Hepatocyte (in vitro differentiated cells): ENCODE measurements around the gene GALNT17. TPM values are rescaled to one million over a fixed set of nuclear protein-coding genes. Genes with fewer than 3 reads are reported as not detected.

Source experiments
- DNase-seq: peaks from one replicate; pipeline ENCODE4 v3.0.0-alpha.2; 2016; ENCODE audit warnings: low spot score
- H2AFZ ChIP-seq: fragments of 200-600 bp; sonication (generic); 2 replicates; pipeline ENCODE4 v1.6.0; 2016; ENCODE audit warnings: antibody characterized with exemption, mild to moderate bottlenecking
- H3K27ac ChIP-seq: fragments of 200-600 bp; sonication (generic); 2 replicates; pipeline ENCODE4 v1.5.1; 2016; ENCODE audit warnings: mild to moderate bottlenecking
- H3K27me3 ChIP-seq: fragments of 200-600 bp; sonication (generic); 2 replicates; pipeline ENCODE4 v1.6.1; 2016
- H3K36me3 ChIP-seq: fragments of 200-600 bp; sonication (generic); replicated peaks from 2 replicates; pipeline ENCODE4 v1.5.1; 2016; ENCODE audit warnings: low read depth; ENCODE audit not compliant: insufficient read depth
- H3K4me1 ChIP-seq: fragments of 200-600 bp; sonication (generic); 2 replicates; pipeline ENCODE4 v1.5.1; 2016; ENCODE audit warnings: mild to moderate bottlenecking, moderate library complexity; ENCODE audit not compliant: insufficient read depth
- H3K4me2 ChIP-seq: fragments of 200-600 bp; sonication (generic); 2 replicates; pipeline ENCODE4 v1.6.0; 2016
- H3K4me3 ChIP-seq: fragments of 200-600 bp; sonication (generic); 2 replicates; pipeline ENCODE4 v1.5.1; 2016; ENCODE audit warnings: mild to moderate bottlenecking
- H3K79me2 ChIP-seq: fragments of 200-600 bp; sonication (generic); 2 replicates; pipeline ENCODE4 v1.6.0; 2017; ENCODE audit warnings: mild to moderate bottlenecking
- H3K9me2 ChIP-seq: fragments of 200-600 bp; sonication (generic); replicated peaks from 2 replicates; pipeline ENCODE4 v1.6.0; 2017; ENCODE audit warnings: mild to moderate bottlenecking; ENCODE audit not compliant: insufficient read depth
- H3K9me3 ChIP-seq: fragments of 200-600 bp; sonication (generic); 2 replicates; pipeline ENCODE4 v1.5.1; 2016; ENCODE audit warnings: low read depth, mild to moderate bottlenecking
- H4K20me1 ChIP-seq: fragments of 200-600 bp; sonication (generic); 2 replicates; pipeline ENCODE4 v1.6.0; 2016; ENCODE audit warnings: mild to moderate bottlenecking; ENCODE audit not compliant: insufficient read depth, poor library complexity, severe bottlenecking
- EZH2 ChIP-seq: fragments of 200-600 bp; sonication (generic); IDR thresholded peaks from 2 replicates; pipeline ENCODE4 v1.6.1; 2016; ENCODE audit warnings: antibody characterized with exemption, mild to moderate bottlenecking, borderline replicate concordance
- EZH2phosphoT487 ChIP-seq: fragments of 200-600 bp; sonication (generic); IDR thresholded peaks from one replicate; pipeline ENCODE4 v1.6.1; 2018; ENCODE audit warnings: antibody characterized with exemption, mild to moderate bottlenecking, low read depth, moderate library complexity; ENCODE audit not compliant: unreplicated experiment, severe bottlenecking
- WGBS: methylation state at CpG from one replicate; pipeline ENCODE4 v1.1.6; 2016; ENCODE audit warnings: low lambda C conversion rate; ENCODE audit errors: missing lambda C conversion rate; 5-methylcytosine and 5-hydroxymethylcytosine counted together
- polyA plus RNA-seq: library from polyadenylated mRNA; unstranded; fragments of >200 nt; fragmentation: Nextera tagmentation; extraction: Ambion mirVana; gene quantifications from 2 replicates; pipeline ENCODE4 v1.2.1, GENCODE V29; 2016
- total RNA-seq: library from RNA; depleted of rRNA; stranded (reverse); fragments of >200 nt; gene quantifications from 2 replicates; pipeline ENCODE4 v1.2.3, GENCODE V29; 2014
- TF ChIP-seq, protein P1 (sequence below): fragments of 200-600 bp; sonication (generic); IDR thresholded peaks from 2 replicates; pipeline ENCODE4 v1.5.1; 2016; ENCODE audit warnings: antibody characterized with exemption, mild to moderate bottlenecking; ENCODE audit not compliant: poor library complexity

The GALNT17 gene
- total and polyA plus RNA-seq, 2 experiments from 2014 or later, result 4.3 to 8.1 TPM

DNA sequence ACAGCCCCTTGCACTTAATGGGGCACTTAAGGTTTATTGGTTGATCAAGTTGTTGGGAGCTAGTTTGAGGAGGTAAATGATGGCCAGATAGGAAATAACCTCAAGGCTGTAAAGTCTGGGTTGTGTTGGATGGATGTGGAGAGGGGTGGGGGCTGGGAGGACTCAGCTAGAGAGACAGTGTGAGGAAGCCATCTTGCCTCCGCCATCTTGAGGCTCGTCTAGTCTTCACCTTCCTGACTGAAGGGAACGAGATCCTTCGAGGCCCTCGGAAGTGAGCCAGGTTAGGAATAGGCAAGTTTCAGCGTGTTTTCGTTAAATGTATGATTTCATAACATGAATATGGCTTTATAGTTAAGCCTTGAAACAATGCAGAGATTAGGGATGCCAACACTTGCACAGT lies 5.5 kb downstream of the GALNT17 start:
- Histone ChIP-seq H2AFZ (no peak overlapping the region), H3K9me2 (no peaks in the 10 kb centered on the region), H3K36me3 (no peaks in the 10 kb centered on the region), H3K27me3 (peaks cover 23% of the 10 kb centered on the region), H3K9me3 (no peaks in the 10 kb centered on the region), H3K79me2 (no peaks in the 10 kb centered on the region), H3K4me1 (no peaks in the 10 kb centered on the region), H3K27ac (no peak overlapping the region), H3K4me3 (no peak overlapping the region), H4K20me1 (no peaks in the 10 kb centered on the region), H3K4me2 (no peak overlapping the region)
- 96% methylated on average over 7 of the region's 7 CpGs for WGBS
- TF ChIP-seq EZH2 (no peak), EZH2phosphoT487 (no peak)
- TF ChIP-seq, protein P1, sequence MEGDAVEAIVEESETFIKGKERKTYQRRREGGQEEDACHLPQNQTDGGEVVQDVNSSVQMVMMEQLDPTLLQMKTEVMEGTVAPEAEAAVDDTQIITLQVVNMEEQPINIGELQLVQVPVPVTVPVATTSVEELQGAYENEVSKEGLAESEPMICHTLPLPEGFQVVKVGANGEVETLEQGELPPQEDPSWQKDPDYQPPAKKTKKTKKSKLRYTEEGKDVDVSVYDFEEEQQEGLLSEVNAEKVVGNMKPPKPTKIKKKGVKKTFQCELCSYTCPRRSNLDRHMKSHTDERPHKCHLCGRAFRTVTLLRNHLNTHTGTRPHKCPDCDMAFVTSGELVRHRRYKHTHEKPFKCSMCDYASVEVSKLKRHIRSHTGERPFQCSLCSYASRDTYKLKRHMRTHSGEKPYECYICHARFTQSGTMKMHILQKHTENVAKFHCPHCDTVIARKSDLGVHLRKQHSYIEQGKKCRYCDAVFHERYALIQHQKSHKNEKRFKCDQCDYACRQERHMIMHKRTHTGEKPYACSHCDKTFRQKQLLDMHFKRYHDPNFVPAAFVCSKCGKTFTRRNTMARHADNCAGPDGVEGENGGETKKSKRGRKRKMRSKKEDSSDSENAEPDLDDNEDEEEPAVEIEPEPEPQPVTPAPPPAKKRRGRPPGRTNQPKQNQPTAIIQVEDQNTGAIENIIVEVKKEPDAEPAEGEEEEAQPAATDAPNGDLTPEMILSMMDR, result no peak
- no peak for DNase-seq

DNA sequence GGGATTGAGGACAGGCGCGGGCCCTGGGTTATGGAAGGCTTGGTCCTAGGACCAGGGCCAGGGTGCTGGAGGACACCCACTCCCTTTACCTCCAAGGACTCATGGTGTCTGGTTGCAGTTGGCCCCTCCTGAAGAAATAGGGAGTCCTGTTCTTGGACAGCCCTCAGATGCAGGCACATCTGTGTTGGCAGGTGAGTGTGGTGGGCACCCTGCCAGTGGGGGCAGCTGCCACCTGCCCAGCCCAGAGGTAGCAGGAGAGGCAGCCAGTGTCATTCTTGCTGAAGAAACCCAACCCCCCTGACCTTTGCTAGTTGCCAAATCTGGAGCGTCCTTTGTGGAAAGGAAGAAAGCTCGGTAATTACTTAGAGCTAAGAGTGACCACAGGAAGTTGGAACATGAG lies 8.3 kb downstream of the GALNT17 start:
- peaks cover 2% of the 10 kb centered on the region for H3K27me3 ChIP-seq
- H3K27ac ChIP-seq, result no peak overlapping the region
- H3K36me3 ChIP-seq, result no peaks in the 10 kb centered on the region
- TF ChIP-seq EZH2phosphoT487, result no peak
- TF ChIP-seq, protein P1, result no peak
- no peak for TF ChIP-seq EZH2
- no peak for DNase-seq
- no peaks in the 10 kb centered on the region for H3K9me2 ChIP-seq
- H4K20me1 ChIP-seq, result no peaks in the 10 kb centered on the region
- no peaks in the 10 kb centered on the region for H3K9me3 ChIP-seq
- 89% methylated on average over 4 of the region's 4 CpGs for WGBS
- H2AFZ ChIP-seq, result no peak overlapping the region
- H3K4me1 ChIP-seq, result no peaks in the 10 kb centered on the region
- H3K4me2 ChIP-seq, result no peak overlapping the region
- no peaks in the 10 kb centered on the region for H3K79me2 ChIP-seq
- H3K4me3 ChIP-seq, result no peak overlapping the region

GRCh38 chr7:71144963-71145362 lies 13.0 kb downstream of the GALNT17 start:
- no peaks in the 10 kb centered on the region for H3K79me2 ChIP-seq
- WGBS, result 72% methylated on average over 6 of the region's 6 CpGs

More at GRCh38 chr7:71144963-71145362, 13.0 kb downstream of the GALNT17 start:
- Histone ChIP-seq H3K27me3 (no peaks in the 10 kb centered on the region), H3K9me3 (no peaks in the 10 kb centered on the region), H3K9me2 (no peaks in the 10 kb centered on the region), H3K4me2 (no peak overlapping the region), H2AFZ (no peak overlapping the region), H3K36me3 (peaks cover 3% of the 10 kb centered on the region), H3K4me3 (no peak overlapping the region), H4K20me1 (no peaks in the 10 kb centered on the region), H3K27ac (no peak overlapping the region), H3K4me1 (peaks cover 12% of the 10 kb centered on the region)
- peak; percentile 16 for DNase-seq
- TF ChIP-seq EZH2, result no peak
- TF ChIP-seq, protein P1, result no peak
- TF ChIP-seq EZH2phosphoT487, result no peak
